Measurements from ENCODE around the gene UCN.

DNA sequence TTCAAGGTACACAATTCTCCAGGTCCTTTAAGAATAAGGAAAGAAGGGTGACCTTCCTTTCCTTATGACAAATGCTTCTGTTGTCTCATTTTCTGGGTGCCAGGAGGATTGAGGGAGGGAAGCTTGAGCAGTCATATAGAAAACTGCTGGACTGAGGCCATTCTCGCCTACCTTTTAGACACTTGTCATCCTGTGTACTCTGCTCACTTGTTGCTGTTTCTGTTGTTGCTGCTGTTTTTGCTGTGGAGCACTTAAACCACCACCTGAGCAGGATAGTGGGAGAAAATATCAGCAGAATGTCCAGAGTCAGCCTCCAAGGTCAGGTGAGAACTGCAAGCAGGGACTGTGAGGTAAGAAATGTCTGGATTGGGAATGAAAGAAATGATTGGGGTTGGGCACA lies 30.2 kb downstream of the UCN start:
- TF ChIP-seq POLR2AphosphoS5 (IDR thresholded peaks at IDR 0.05; ENCODE audit: low read depth, low read length), result no peak
- TF ChIP-seq, protein P1, sequence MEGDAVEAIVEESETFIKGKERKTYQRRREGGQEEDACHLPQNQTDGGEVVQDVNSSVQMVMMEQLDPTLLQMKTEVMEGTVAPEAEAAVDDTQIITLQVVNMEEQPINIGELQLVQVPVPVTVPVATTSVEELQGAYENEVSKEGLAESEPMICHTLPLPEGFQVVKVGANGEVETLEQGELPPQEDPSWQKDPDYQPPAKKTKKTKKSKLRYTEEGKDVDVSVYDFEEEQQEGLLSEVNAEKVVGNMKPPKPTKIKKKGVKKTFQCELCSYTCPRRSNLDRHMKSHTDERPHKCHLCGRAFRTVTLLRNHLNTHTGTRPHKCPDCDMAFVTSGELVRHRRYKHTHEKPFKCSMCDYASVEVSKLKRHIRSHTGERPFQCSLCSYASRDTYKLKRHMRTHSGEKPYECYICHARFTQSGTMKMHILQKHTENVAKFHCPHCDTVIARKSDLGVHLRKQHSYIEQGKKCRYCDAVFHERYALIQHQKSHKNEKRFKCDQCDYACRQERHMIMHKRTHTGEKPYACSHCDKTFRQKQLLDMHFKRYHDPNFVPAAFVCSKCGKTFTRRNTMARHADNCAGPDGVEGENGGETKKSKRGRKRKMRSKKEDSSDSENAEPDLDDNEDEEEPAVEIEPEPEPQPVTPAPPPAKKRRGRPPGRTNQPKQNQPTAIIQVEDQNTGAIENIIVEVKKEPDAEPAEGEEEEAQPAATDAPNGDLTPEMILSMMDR (IDR thresholded peaks at IDR 0.05), result no peak
- no peak for TF ChIP-seq TCF7L2 (IDR thresholded peaks at IDR 0.05; ENCODE audit: low read depth, low read length)
- TF ChIP-seq, protein P2, sequence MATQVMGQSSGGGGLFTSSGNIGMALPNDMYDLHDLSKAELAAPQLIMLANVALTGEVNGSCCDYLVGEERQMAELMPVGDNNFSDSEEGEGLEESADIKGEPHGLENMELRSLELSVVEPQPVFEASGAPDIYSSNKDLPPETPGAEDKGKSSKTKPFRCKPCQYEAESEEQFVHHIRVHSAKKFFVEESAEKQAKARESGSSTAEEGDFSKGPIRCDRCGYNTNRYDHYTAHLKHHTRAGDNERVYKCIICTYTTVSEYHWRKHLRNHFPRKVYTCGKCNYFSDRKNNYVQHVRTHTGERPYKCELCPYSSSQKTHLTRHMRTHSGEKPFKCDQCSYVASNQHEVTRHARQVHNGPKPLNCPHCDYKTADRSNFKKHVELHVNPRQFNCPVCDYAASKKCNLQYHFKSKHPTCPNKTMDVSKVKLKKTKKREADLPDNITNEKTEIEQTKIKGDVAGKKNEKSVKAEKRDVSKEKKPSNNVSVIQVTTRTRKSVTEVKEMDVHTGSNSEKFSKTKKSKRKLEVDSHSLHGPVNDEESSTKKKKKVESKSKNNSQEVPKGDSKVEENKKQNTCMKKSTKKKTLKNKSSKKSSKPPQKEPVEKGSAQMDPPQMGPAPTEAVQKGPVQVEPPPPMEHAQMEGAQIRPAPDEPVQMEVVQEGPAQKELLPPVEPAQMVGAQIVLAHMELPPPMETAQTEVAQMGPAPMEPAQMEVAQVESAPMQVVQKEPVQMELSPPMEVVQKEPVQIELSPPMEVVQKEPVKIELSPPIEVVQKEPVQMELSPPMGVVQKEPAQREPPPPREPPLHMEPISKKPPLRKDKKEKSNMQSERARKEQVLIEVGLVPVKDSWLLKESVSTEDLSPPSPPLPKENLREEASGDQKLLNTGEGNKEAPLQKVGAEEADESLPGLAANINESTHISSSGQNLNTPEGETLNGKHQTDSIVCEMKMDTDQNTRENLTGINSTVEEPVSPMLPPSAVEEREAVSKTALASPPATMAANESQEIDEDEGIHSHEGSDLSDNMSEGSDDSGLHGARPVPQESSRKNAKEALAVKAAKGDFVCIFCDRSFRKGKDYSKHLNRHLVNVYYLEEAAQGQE (IDR thresholded peaks at IDR 0.05; ENCODE audit: insufficient read depth in 1 of 2, low read depth in 2 of 2, low read length in 1 of 2), result no peak

Measured in Panc1 (cell line).